Transverse colon (tissue), 4 donors: ENCODE measurements around the gene CCDC51. TPM values are rescaled to one million over a fixed set of nuclear protein-coding genes. Genes with fewer than 3 reads are reported as not detected.

Experiments
- DNase-seq: peaks from one replicate; pipeline ENCODE4 v3.0.0-alpha.2; 2019
- H3K27ac ChIP-seq, 4 donors: fragments of 200-600 bp; sonication (generic); 2 replicates each; pipeline ENCODE4 v1.5.1; 2016 to 2018; ENCODE audit warnings: inconsistent platforms in 4 of 4
- H3K27me3 ChIP-seq: fragments of 200-600 bp; sonication (generic); 2 replicates; pipeline ENCODE4 v1.5.1; 2017; ENCODE audit warnings: inconsistent platforms
- H3K36me3 ChIP-seq, 4 donors: fragments of 200-600 bp; sonication (generic); 2 replicates each; pipeline ENCODE4 v1.5.1; 2017 to 2019; ENCODE audit warnings: inconsistent platforms in 4 of 4
- H3K4me1 ChIP-seq, 4 donors: fragments of 200-600 bp; sonication (generic); 2 replicates each; pipeline ENCODE4 v1.5.1; 2017 to 2020; ENCODE audit warnings: inconsistent platforms in 4 of 4
- H3K4me3 ChIP-seq, 4 donors: fragments of 200-600 bp; sonication (generic); 1 replicate in 1 of 4; 2 replicates in 3 of 4; pipeline versions ENCODE4 v1.5.1 to v1.6.1; 2017 to 2019; ENCODE audit warnings: inconsistent platforms in 4 of 4
- H3K9me3 ChIP-seq, 2 donors: fragments of 200-600 bp; sonication (generic); 2 replicates each; pipeline ENCODE4 v1.5.1; 2017 to 2019; ENCODE audit warnings: inconsistent platforms in 2 of 2
- EP300 ChIP-seq: sonication (generic); formaldehyde crosslinking; IDR thresholded peaks from one replicate; pipeline ENCODE4 v1.6.1; 2017; ENCODE audit warnings: antibody characterized with exemption, low read depth
- POLR2A ChIP-seq: fragments of 450-650 bp; IDR thresholded peaks from one replicate; pipeline ENCODE4 v1.6.1; 2016; ENCODE audit warnings: antibody characterized with exemption, mild to moderate bottlenecking, moderate library complexity
- POLR2AphosphoS5 ChIP-seq, 3 donors: sonication (generic); formaldehyde crosslinking; IDR thresholded peaks; one replicate each; pipeline ENCODE4 v1.6.1; 2016; ENCODE audit warnings: antibody characterized with exemption in 3 of 3
- WGBS, 2 donors: methylation state at CpG; one replicate each; pipeline ENCODE4 v1.1.5; 2018; ENCODE audit warnings: low coverage in 1 of 2; 5-methylcytosine and 5-hydroxymethylcytosine counted together
- in situ Hi-C, 4 donors: fragments of 200-750 bp; cut with MboI; loops; one replicate each; pipeline versions ENCODE4 v1.15.0 to v1.15.1; 2017; ENCODE audit warnings: low sequenced_read_pairs in 3 of 4, low pct_ligation_motif_present in 1 of 4, low pct_unique_long_range_greater_than_20kb in 1 of 4
- intact Hi-C: fragments of 100-400 bp; cut with DNase I; formaldehyde crosslinking; loops from one replicate; pipeline ENCODE4 v1.15.1; 2023; ENCODE audit warnings: low total_unique reads
- total RNA-seq, 4 donors: library from RNA; depleted of rRNA; stranded (reverse); fragments of >200 nt; gene quantifications; one replicate each; pipeline ENCODE4 v1.1.0, GENCODE V29; 2016
- TF ChIP-seq, protein P1 (sequence below), 5 experiments: fragments of 200-600 bp in 3 of 5; fragments of 450-650 bp in 2 of 5; sonication (generic) in 3 of 5; IDR thresholded peaks; 1 replicate in 2 of 5; 2 replicates in 3 of 5; pipeline ENCODE4 v1.5.1; 2016 to 2017; ENCODE audit warnings: antibody characterized with exemption in 5 of 5, inconsistent platforms in 3 of 5, mild to moderate bottlenecking in 2 of 5, moderate library complexity in 1 of 5

The CCDC51 gene
- total RNA-seq, 4 donors from 2014 or later = 2.8 to 14.1 (median 8.2) TPM

DNA sequence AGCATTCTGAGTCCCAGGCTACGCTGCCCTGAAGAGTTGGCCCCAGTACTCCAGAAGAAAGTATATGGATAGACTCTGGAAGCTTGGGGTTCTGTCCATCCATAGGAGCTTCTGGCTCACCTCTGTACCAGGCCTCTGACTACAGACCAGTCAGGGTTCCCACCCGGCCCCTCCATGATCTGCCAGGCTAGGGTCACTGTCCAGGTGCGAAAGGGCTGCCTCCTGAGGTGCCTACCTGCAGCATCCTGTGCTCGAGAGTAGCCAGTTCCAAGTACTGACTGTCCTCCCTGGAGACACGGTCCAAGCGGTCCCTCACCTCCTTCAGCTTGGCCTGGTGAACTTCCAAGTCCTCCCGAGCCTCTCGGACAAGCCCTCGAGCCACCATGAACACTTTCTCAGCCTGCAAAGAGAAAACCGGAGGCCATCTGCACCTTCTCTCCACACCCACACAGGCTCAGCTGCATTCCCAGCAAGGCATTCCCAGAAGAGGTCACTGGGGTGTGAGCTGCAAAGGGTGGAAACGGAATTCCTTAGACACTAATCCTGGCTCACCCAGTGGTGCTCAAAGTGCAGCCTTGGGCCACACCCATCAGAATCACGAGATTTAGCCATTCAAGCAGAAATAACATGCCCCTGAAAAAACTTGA lies 6.3 kb downstream of the CCDC51 start:
- H3K27ac ChIP-seq = peak overlapping the region; percentile 75 to 86 (median 80)
- intact Hi-C loops (loop anchor here (10.0 kb wide), 1 partner anchor 159 kb away; no protein-coding TSS in a partner anchor), in situ Hi-C loops (loop anchor here in 1 of 4 donors (10.0 kb wide), 1 partner anchor 159 kb away; no protein-coding TSS in a partner anchor)
- DNase-seq = peak; percentile 84
- no peaks in the 10 kb centered on the region for H3K27me3 ChIP-seq
- peaks cover 12 to 44% (median 32%) of the 10 kb centered on the region in 4 donors for H3K4me1 ChIP-seq
- no peaks in the 10 kb centered on the region for H3K9me3 ChIP-seq
- no peaks in the 10 kb centered on the region for H3K36me3 ChIP-seq
- TF ChIP-seq, protein P1, sequence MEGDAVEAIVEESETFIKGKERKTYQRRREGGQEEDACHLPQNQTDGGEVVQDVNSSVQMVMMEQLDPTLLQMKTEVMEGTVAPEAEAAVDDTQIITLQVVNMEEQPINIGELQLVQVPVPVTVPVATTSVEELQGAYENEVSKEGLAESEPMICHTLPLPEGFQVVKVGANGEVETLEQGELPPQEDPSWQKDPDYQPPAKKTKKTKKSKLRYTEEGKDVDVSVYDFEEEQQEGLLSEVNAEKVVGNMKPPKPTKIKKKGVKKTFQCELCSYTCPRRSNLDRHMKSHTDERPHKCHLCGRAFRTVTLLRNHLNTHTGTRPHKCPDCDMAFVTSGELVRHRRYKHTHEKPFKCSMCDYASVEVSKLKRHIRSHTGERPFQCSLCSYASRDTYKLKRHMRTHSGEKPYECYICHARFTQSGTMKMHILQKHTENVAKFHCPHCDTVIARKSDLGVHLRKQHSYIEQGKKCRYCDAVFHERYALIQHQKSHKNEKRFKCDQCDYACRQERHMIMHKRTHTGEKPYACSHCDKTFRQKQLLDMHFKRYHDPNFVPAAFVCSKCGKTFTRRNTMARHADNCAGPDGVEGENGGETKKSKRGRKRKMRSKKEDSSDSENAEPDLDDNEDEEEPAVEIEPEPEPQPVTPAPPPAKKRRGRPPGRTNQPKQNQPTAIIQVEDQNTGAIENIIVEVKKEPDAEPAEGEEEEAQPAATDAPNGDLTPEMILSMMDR (IDR thresholded peaks at IDR 0.05) = no peak
- TF ChIP-seq EP300 (no peak), POLR2AphosphoS5 (IDR thresholded peaks at IDR 0.05) (peak in 2 of 3 donors; percentile 72 to 84), POLR2A (peak; percentile 50)
- H3K4me3 ChIP-seq = peak overlapping the region in 1 of 4 donors; percentile 26
- WGBS, 2 donors = 30 to 63% methylated on average over 2 to 12 of the region's 12 CpGs

DNA sequence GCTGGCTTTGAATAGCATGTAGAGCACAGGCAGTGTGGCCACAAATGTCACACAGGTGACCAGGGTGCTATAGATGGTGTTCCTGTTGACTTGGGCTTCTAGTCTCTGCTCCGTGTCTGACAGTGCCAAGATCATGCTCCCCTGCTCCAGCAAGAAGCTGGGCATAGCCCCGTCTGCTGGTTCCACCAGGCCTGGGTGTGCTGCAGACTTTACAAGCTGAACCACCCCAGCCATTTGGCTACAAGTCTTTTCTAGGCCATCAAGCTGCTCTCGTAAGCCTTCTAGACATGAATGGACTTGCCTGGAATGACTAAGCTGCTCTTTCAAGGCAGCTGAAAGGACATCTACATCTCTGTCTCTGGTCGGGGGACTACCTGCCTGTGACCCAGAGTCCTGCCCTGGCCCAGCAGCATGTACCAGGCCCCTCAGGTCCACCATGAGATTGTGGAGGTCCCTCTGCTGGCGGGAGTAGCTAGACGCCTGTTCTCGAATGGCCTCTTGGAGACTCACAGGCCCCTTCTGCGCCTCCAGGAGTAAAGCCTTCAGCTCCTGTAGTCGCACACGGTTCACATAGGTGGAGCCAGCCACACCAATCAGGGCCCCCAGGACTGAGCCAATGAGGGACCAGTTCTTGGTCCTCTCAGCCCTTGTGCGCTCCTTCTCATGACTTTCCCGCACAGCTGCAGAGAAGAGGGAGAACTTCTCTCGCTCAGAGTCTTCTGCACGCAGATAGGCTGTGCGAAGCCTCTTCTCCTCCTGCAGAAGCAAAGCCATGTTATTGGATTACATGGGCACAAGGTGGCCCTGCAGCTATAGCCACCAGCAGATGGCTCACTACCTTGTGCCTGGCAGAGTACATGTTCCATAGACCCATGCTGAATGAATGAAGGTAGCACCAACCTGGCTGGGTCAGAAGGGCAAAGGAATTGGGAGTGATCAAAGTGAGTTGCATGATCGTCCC lies 7.2 kb downstream of the CCDC51 start:
- WGBS, 2 donors = 85% methylated on average over 16 of the region's 16 CpGs; no CpG with 5 or more reads in 1 of the 2 donors
- no peaks in the 10 kb centered on the region for H3K27me3 ChIP-seq
- H3K4me3 ChIP-seq = no peak overlapping the region
- TF ChIP-seq, protein P1 (IDR thresholded peaks at IDR 0.05) = peak in 4 of 5 experiments; percentile 6 to 25 (median 20)
- TF ChIP-seq POLR2AphosphoS5 (IDR thresholded peaks at IDR 0.05) = no peak
- H3K36me3 ChIP-seq = no peaks in the 10 kb centered on the region
- H3K9me3 ChIP-seq = no peaks in the 10 kb centered on the region
- intact Hi-C loops = loop anchor here (10.0 kb wide), 1 partner anchor 158 kb away; no protein-coding TSS in a partner anchor
- peaks cover 17 to 51% (median 40%) of the 10 kb centered on the region in 4 donors for H3K4me1 ChIP-seq
- in situ Hi-C loops = loop anchor here in 1 of 4 donors (10.0 kb wide), 1 partner anchor 158 kb away; no protein-coding TSS in a partner anchor
- peak overlapping the region; percentile 75 to 86 (median 80) for H3K27ac ChIP-seq
- peak; percentile 25 for DNase-seq

DNA sequence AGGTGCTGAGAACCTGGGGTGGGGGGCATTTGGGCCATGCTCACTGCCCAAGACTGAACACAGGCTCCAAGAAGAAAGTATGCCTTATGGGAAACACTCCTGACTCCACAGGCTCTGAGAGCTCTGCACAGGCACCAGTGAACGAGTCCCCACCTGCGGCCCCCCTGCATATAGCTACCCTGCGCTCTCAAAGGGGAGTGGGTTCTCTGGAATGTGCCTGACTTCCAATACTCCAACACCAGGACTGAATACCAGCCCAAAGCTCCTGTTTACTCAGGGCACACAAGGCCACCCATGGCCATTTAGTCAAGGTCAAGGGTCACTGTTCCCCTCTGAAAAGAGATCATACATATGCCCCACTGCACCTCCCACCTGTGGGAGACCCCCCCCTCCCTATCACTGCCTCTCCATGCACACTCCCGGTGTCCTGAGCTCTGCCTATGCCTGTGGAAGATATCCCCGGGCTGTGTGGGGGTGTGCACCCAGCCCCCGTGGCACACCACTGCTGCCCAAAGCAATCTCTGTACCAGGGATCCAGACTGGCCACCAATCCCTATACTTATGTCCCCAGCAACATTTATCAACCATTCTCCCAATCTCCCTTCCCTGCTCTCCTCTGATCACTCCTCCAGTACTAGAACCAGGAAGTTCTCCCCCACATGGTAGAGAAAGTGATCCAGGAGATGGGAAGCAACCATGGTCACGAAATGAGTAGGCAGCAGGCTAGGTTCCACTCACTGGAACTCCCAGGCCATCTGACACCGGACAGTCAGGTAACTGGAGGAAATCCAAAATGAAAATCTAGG lies 8.5 kb downstream of the CCDC51 start:
- Histone ChIP-seq H3K9me3 (no peaks in the 10 kb centered on the region), H3K4me1 (peaks cover 28 to 64% (median 53%) of the 10 kb centered on the region in 4 donors), H3K27me3 (no peaks in the 10 kb centered on the region), H3K27ac (peak overlapping the region; percentile 90 to 97 (median 92)), H3K4me3 (no peak overlapping the region), H3K36me3 (no peaks in the 10 kb centered on the region)
- in situ Hi-C loops (loop anchor here in 1 of 4 donors (10.0 kb wide), 1 partner anchor 157 kb away; no protein-coding TSS in a partner anchor), intact Hi-C loops (loop anchor here (2.0 to 10.0 kb wide), 2 partner anchors 29 to 157 kb away; no protein-coding TSS in a partner anchor)
- DNase-seq = peak; percentile 6
- TF ChIP-seq POLR2AphosphoS5 (IDR thresholded peaks at IDR 0.05) (no peak), POLR2A (no peak), EP300 (no peak)
- TF ChIP-seq, protein P1 (IDR thresholded peaks at IDR 0.05) = no peak
- WGBS, 2 donors = 50 to 80% methylated on average over 1 to 6 of the region's 8 CpGs
